HL-60 (cell line): Measurements from ENCODE around the gene AKAP6.

Experiments used
- DNase-seq, 2 experiments: peaks; one replicate each; pipeline ENCODE4 v3.0.0-alpha.2; 2010 to 2020; ENCODE audit warnings: low read depth in 1 of 2, low spot score in 1 of 2
- H3K27ac ChIP-seq: fragments of 250-450 bp; sonication (Bioruptor Pico); replicated peaks from 2 replicates; pipeline ENCODE4 v1.5.1; 2020; ENCODE audit warnings: mild to moderate bottlenecking, moderate library complexity
- H3K27me3 ChIP-seq: fragments of 250-450 bp; sonication (Bioruptor Pico); 2 replicates; pipeline ENCODE4 v1.5.1; 2021; ENCODE audit warnings: mild to moderate bottlenecking, moderate library complexity; ENCODE audit not compliant: insufficient read depth, poor library complexity, severe bottlenecking
- H3K4me3 ChIP-seq: replicated peaks from 2 replicates; pipeline ENCODE4 v1.5.1; 2011; ENCODE audit warnings: mild to moderate bottlenecking, control low read depth, low read length; ENCODE audit not compliant: insufficient read depth
- CTCF ChIP-seq: IDR thresholded peaks from one replicate; pipeline ENCODE4 v1.5.1; 2011; ENCODE audit warnings: low read length, control low read depth, inconsistent platforms; ENCODE audit not compliant: insufficient read depth
- GABPA ChIP-seq: IDR thresholded peaks from 2 replicates; pipeline ENCODE4 v1.6.1; 2012; ENCODE audit warnings: low read depth
- POLR2AphosphoS5 ChIP-seq: IDR thresholded peaks from 2 replicates; pipeline ENCODE4 v1.6.1; 2012; ENCODE audit warnings: low read depth
- REST ChIP-seq: IDR thresholded peaks from 2 replicates; pipeline ENCODE4 v1.6.1; 2012; ENCODE audit warnings: low read depth; ENCODE audit not compliant: insufficient replicate concordance
- SPI1 ChIP-seq: IDR thresholded peaks from 2 replicates; pipeline ENCODE4 v1.6.1; 2012; ENCODE audit warnings: low read depth, mild to moderate bottlenecking, borderline replicate concordance

Gene AKAP6

GRCh38 chr14:32590157-32590556 is 261.1 kb downstream of the AKAP6 start:
- no peak overlapping the region for H3K27ac ChIP-seq
- no peaks in the 10 kb centered on the region for H3K27me3 ChIP-seq
- H3K4me3 ChIP-seq = no peak overlapping the region
- TF ChIP-seq GABPA (no peak), REST (no peak), SPI1 (no peak), CTCF (no peak), POLR2AphosphoS5 (no peak)
- no peak for DNase-seq

GRCh38 chr14:32593290-32593942 is 264.3 kb downstream of the AKAP6 start:
- H3K4me3 ChIP-seq = no peak overlapping the region
- no peak for TF ChIP-seq CTCF
- no peak for TF ChIP-seq SPI1
- TF ChIP-seq REST = no peak
- TF ChIP-seq GABPA = no peak
- TF ChIP-seq POLR2AphosphoS5 = no peak
- no peak overlapping the region for H3K27ac ChIP-seq
- DNase-seq = no peak
- no peaks in the 10 kb centered on the region for H3K27me3 ChIP-seq

- no peak overlapping the region for H3K4me3 ChIP-seq
- H3K27me3 ChIP-seq = no peaks in the 10 kb centered on the region
- no peak overlapping the region for H3K27ac ChIP-seq
- no peak for TF ChIP-seq REST
- TF ChIP-seq CTCF = no peak
- no peak for TF ChIP-seq GABPA
- TF ChIP-seq SPI1 = no peak
- no peak for TF ChIP-seq POLR2AphosphoS5
- no peak for DNase-seq
Measured at GRCh38 chr14:32594766-32595165, 265.7 kb downstream of the AKAP6 start.
